Measurements from ENCODE around the gene HLTF.

- TF ChIP-seq FOXA1 (IDR thresholded peaks at IDR 0.05) (no peak), PKNOX1 (IDR thresholded peaks at IDR 0.05) (no peak), TARDBP (IDR thresholded peaks at IDR 0.05) (no peak), SP1 (IDR thresholded peaks at IDR 0.05) (no peak), NFRKB (IDR thresholded peaks at IDR 0.05) (no peak), FOXM1 (IDR thresholded peaks at IDR 0.05; ENCODE audit: borderline replicate concordance) (no peak), ELF4 (IDR thresholded peaks at IDR 0.05) (no peak), SUZ12 (IDR thresholded peaks at IDR 0.05) (no peak), ZNF384 (IDR thresholded peaks at IDR 0.05) (no peak), FOXK2 (IDR thresholded peaks at IDR 0.05) (no peak), ARNT (IDR thresholded peaks at IDR 0.05) (no peak), BHLHE40 (IDR thresholded peaks at IDR 0.05; ENCODE audit: borderline replicate concordance) (no peak), LEF1 (IDR thresholded peaks at IDR 0.05; ENCODE audit: borderline replicate concordance) (no peak)
Observed at GRCh38 chr3:149131589-149131988, 45.3 kb upstream of the HLTF start.
